ENCODE results near the gene AP3S1.
"Not testable (repeated sequence)": the region's sequence is repeated elsewhere in the genome, so short reads cannot be mapped to it uniquely, and the experiment has no call there.

The AP3S1 gene

DNA sequence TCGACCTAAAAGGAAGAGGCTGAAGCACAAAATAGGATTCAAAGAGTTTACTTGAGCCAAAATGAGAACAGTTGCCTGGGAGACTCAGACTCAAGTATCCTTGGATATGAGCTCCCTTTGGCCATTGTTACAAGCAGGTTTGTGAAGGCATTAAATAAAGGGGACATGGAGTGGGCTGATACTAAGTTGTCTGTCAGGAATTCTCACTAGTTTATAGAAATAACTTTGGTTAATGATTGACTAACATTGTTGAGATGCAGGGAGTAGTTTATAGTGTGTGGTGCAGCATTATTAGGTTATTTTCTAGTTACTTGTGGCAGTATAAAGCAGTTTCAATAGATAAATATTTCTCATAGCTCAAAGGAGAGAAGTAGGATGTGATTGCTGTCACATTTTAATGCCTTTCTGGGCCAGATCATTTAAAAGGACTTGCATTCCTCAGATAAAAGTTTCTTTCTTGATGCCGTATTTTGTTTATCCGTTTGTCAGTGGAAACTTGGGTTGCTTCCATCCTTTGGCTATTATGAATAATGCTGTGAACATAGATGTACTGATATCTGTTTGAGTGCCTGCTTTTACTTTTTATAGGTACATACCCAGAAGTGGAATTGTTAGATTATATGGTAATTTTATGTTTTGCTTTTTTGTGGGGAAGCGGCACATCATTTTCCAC is 9.1 kb downstream of the AP3S1 start:
- H3K36me3 ChIP-seq (ENCODE audit: control insufficient read depth, low read depth, low read length), result no peaks in the 10 kb centered on the region
- H3K9me3 ChIP-seq (ENCODE audit: control insufficient read depth, low read depth, low read length), result no peaks in the 10 kb centered on the region
- no peak overlapping the region for H3K27ac ChIP-seq (ENCODE audit: low read length)
- H3K4me3 ChIP-seq (ENCODE audit: low read length), result no peak overlapping the region
- H3K4me1 ChIP-seq (ENCODE audit: control insufficient read depth, low read depth, low read length), result no peaks in the 10 kb centered on the region
- no peak overlapping the region for H3K9ac ChIP-seq (ENCODE audit: low read length)
- no peaks in the 10 kb centered on the region for H3K27me3 ChIP-seq (ENCODE audit: control insufficient read depth, insufficient read depth, low read length)

- H3K9ac ChIP-seq (ENCODE audit: low read length), result no peak overlapping the region
- no peaks in the 10 kb centered on the region for H3K9me3 ChIP-seq (ENCODE audit: control insufficient read depth, low read depth, low read length)
- H3K36me3 ChIP-seq (ENCODE audit: control insufficient read depth, low read depth, low read length), result no peaks in the 10 kb centered on the region
- H3K4me1 ChIP-seq (ENCODE audit: control insufficient read depth, low read depth, low read length), result peaks cover 14% of the 10 kb centered on the region
- no peaks in the 10 kb centered on the region for H3K27me3 ChIP-seq (ENCODE audit: control insufficient read depth, insufficient read depth, low read length)
- no peak overlapping the region for H3K4me3 ChIP-seq (ENCODE audit: low read length)
- no peak overlapping the region for H3K27ac ChIP-seq (ENCODE audit: low read length)
These were observed 12.4 kb downstream of the AP3S1 start for GRCh38 chr5:115854139-115854538.

DNA sequence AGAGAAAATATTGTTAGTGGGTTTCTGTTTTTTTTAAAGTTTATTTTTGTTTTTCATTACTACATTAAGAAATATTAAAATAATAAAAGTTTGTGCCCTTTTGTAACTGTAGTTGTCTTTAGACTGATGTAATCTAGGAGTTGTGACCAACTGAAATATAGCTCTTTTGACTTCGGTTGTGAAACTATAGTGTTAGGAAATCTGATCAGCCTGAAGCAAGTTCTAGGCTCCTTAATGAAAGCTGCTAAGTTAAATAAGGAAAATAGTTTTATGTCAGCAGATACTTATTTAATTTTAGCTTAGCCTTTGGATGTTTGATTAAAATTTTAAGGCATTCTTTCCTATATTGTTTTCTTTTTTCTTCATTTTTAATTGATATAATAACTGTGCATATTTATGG is 14.2 kb downstream of the AP3S1 start:
- Histone ChIP-seq H3K36me3 (ENCODE audit: control insufficient read depth, low read depth, low read length) (no peaks in the 10 kb centered on the region), H3K9me3 (ENCODE audit: control insufficient read depth, low read depth, low read length) (no peaks in the 10 kb centered on the region), H3K9ac (ENCODE audit: low read length) (no peak overlapping the region), H3K27ac (ENCODE audit: low read length) (no peak overlapping the region), H3K4me1 (ENCODE audit: control insufficient read depth, low read depth, low read length) (peaks cover 20% of the 10 kb centered on the region), H3K4me3 (ENCODE audit: low read length) (no peak overlapping the region), H3K27me3 (ENCODE audit: control insufficient read depth, insufficient read depth, low read length) (no peaks in the 10 kb centered on the region)

DNA sequence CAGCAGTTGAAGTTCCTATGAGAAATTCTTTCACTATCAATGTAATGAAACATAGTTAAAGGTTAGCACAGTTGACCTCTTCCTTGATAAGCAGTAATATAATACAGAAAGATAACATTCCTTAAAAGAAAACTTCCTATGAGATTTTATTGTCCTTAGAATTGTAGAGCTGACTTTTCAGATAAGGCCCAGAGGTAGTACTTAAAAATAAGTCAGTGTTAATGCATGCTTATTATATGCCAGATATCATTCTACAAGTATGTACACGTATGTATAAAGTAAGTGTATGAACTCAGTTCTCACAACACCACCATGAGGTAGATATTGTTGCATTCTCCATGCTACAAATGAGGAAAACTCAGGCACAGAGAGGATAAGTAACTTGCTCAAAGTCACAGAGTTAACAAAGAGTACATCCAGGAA is 15.3 kb downstream of the AP3S1 start:
- H3K27ac ChIP-seq (ENCODE audit: low read length), result no peak overlapping the region

GRCh38 chr5:115857626-115858349 is 16.1 kb downstream of the AP3S1 start:
- Histone ChIP-seq H3K36me3 (ENCODE audit: control insufficient read depth, low read depth, low read length) (no peaks in the 10 kb centered on the region), H3K9ac (ENCODE audit: low read length) (no peak overlapping the region), H3K27me3 (ENCODE audit: control insufficient read depth, insufficient read depth, low read length) (no peaks in the 10 kb centered on the region), H3K27ac (ENCODE audit: low read length) (no peak overlapping the region), H3K4me1 (ENCODE audit: control insufficient read depth, low read depth, low read length) (peaks cover 20% of the 10 kb centered on the region), H3K9me3 (ENCODE audit: control insufficient read depth, low read depth, low read length) (no peaks in the 10 kb centered on the region), H3K4me3 (ENCODE audit: low read length) (no peak overlapping the region)

More for the DNA sequence above, 15.3 kb downstream of the AP3S1 start:
- Histone ChIP-seq H3K9me3 (ENCODE audit: control insufficient read depth, low read depth, low read length) (no peaks in the 10 kb centered on the region), H3K4me3 (ENCODE audit: low read length) (no peak overlapping the region), H3K9ac (ENCODE audit: low read length) (no peak overlapping the region), H3K36me3 (ENCODE audit: control insufficient read depth, low read depth, low read length) (no peaks in the 10 kb centered on the region), H3K4me1 (ENCODE audit: control insufficient read depth, low read depth, low read length) (peaks cover 20% of the 10 kb centered on the region), H3K27me3 (ENCODE audit: control insufficient read depth, insufficient read depth, low read length) (no peaks in the 10 kb centered on the region)

GRCh38 chr5:115858396-115858795 is 16.7 kb downstream of the AP3S1 start:
- no peak overlapping the region for H3K27ac ChIP-seq (ENCODE audit: low read length)
- no peaks in the 10 kb centered on the region for H3K27me3 ChIP-seq (ENCODE audit: control insufficient read depth, insufficient read depth, low read length)
- peaks cover 20% of the 10 kb centered on the region for H3K4me1 ChIP-seq (ENCODE audit: control insufficient read depth, low read depth, low read length)
- H3K4me3 ChIP-seq (ENCODE audit: low read length), result no peak overlapping the region
- H3K9ac ChIP-seq (ENCODE audit: low read length), result no peak overlapping the region
- H3K9me3 ChIP-seq (ENCODE audit: control insufficient read depth, low read depth, low read length), result no peaks in the 10 kb centered on the region
- H3K36me3 ChIP-seq (ENCODE audit: control insufficient read depth, low read depth, low read length), result no peaks in the 10 kb centered on the region

- H3K4me3 ChIP-seq (ENCODE audit: low read length), result no peak overlapping the region
- no peaks in the 10 kb centered on the region for H3K9me3 ChIP-seq (ENCODE audit: control insufficient read depth, low read depth, low read length)
- no peaks in the 10 kb centered on the region for H3K36me3 ChIP-seq (ENCODE audit: control insufficient read depth, low read depth, low read length)
- H3K27ac ChIP-seq (ENCODE audit: low read length), result no peak overlapping the region
- H3K27me3 ChIP-seq (ENCODE audit: control insufficient read depth, insufficient read depth, low read length), result no peaks in the 10 kb centered on the region
- H3K9ac ChIP-seq (ENCODE audit: low read length), result no peak overlapping the region
- peaks cover 23% of the 10 kb centered on the region for H3K4me1 ChIP-seq (ENCODE audit: control insufficient read depth, low read depth, low read length)
These were observed 17.6 kb downstream of the AP3S1 start for GRCh38 chr5:115859378-115859777.

GRCh38 chr5:115869256-115869795 is 27.6 kb downstream of the AP3S1 start:
- Histone ChIP-seq H3K9ac (ENCODE audit: low read length) (no peak overlapping the region), H3K4me1 (ENCODE audit: control insufficient read depth, low read depth, low read length) (peaks cover 4% of the 10 kb centered on the region), H3K36me3 (ENCODE audit: control insufficient read depth, low read depth, low read length) (no peaks in the 10 kb centered on the region), H3K27ac (ENCODE audit: low read length) (no peak overlapping the region), H3K4me3 (ENCODE audit: low read length) (no peak overlapping the region), H3K27me3 (ENCODE audit: control insufficient read depth, insufficient read depth, low read length) (no peaks in the 10 kb centered on the region), H3K9me3 (ENCODE audit: control insufficient read depth, low read depth, low read length) (no peaks in the 10 kb centered on the region)

- Histone ChIP-seq H3K27ac (ENCODE audit: low read length) (no peak overlapping the region), H3K36me3 (ENCODE audit: control insufficient read depth, low read depth, low read length) (no peaks in the 10 kb centered on the region), H3K27me3 (ENCODE audit: control insufficient read depth, insufficient read depth, low read length) (no peaks in the 10 kb centered on the region), H3K9me3 (ENCODE audit: control insufficient read depth, low read depth, low read length) (no peaks in the 10 kb centered on the region), H3K4me1 (ENCODE audit: control insufficient read depth, low read depth, low read length) (no peaks in the 10 kb centered on the region), H3K4me3 (ENCODE audit: low read length) (no peak overlapping the region), H3K9ac (ENCODE audit: low read length) (no peak overlapping the region)
These were observed 30.7 kb downstream of the AP3S1 start for GRCh38 chr5:115872447-115872846.

DNA sequence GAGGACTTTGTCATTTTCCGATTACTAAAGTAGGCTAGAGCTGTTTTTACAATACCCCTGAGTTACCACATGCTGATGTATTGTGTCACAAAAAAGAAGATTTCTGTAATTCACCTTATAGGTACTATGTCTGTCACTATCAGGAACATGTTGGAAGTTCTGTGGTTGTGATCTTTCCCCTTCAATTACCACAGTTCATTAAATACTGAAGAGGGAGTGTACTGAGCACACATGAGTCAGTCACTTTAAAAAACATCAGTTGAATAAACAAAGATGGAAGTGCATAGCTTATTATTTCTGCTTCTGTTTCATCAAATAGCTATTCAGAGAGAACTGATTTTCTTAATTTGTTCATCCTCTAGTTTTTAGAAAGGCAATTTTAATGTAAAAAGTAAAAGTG is 31.7 kb downstream of the AP3S1 start:
- H3K4me3 ChIP-seq (ENCODE audit: low read length), result no peak overlapping the region
- no peak overlapping the region for H3K9ac ChIP-seq (ENCODE audit: low read length)
- H3K36me3 ChIP-seq (ENCODE audit: control insufficient read depth, low read depth, low read length), result no peaks in the 10 kb centered on the region
- H3K27me3 ChIP-seq (ENCODE audit: control insufficient read depth, insufficient read depth, low read length), result no peaks in the 10 kb centered on the region
- H3K4me1 ChIP-seq (ENCODE audit: control insufficient read depth, low read depth, low read length), result no peaks in the 10 kb centered on the region
- no peaks in the 10 kb centered on the region for H3K9me3 ChIP-seq (ENCODE audit: control insufficient read depth, low read depth, low read length)
- no peak overlapping the region for H3K27ac ChIP-seq (ENCODE audit: low read length)

- Histone ChIP-seq H3K9me3 (ENCODE audit: control insufficient read depth, low read depth, low read length) (no peaks in the 10 kb centered on the region), H3K9ac (ENCODE audit: low read length) (no peak overlapping the region), H3K4me1 (ENCODE audit: control insufficient read depth, low read depth, low read length) (no peaks in the 10 kb centered on the region), H3K27me3 (ENCODE audit: control insufficient read depth, insufficient read depth, low read length) (no peaks in the 10 kb centered on the region), H3K27ac (ENCODE audit: low read length) (no peak overlapping the region), H3K4me3 (ENCODE audit: low read length) (no peak overlapping the region), H3K36me3 (ENCODE audit: control insufficient read depth, low read depth, low read length) (no peaks in the 10 kb centered on the region)
These were observed 33.7 kb downstream of the AP3S1 start for GRCh38 chr5:115875447-115875846.

- not testable (repeated sequence) for H3K27me3 ChIP-seq (ENCODE audit: control insufficient read depth, insufficient read depth, low read length); H3K27ac ChIP-seq (ENCODE audit: low read length); H3K4me3 ChIP-seq (ENCODE audit: low read length); H3K36me3 ChIP-seq (ENCODE audit: control insufficient read depth, low read depth, low read length); H3K9me3 ChIP-seq (ENCODE audit: control insufficient read depth, low read depth, low read length); H3K9ac ChIP-seq (ENCODE audit: low read length); H3K4me1 ChIP-seq (ENCODE audit: control insufficient read depth, low read depth, low read length)
These were observed 35.6 kb downstream of the AP3S1 start for GRCh38 chr5:115877342-115877741.
